HepG2 (cell line): ENCODE results near the gene MRPL38. TPM values are rescaled to one million over a fixed set of nuclear protein-coding genes. Genes with fewer than 3 reads are reported as not detected.
A peak's percentile ranks its signal among the peaks of the same experiment; 100 is the strongest.

ENCODE experiments used
- BHLHE40 ChIP-seq: IDR thresholded peaks from 2 replicates; pipeline ENCODE4 v1.6.1; 2011; ENCODE audit warnings: low read length, improper control_type of control experiment
- ELF1 ChIP-seq: sonication (generic); formaldehyde crosslinking; IDR thresholded peaks from 2 replicates; pipeline ENCODE4 v1.4.0; 2020; ENCODE audit warnings: missing genetic modification reagents
- FOXJ3 ChIP-seq: sonication (generic); formaldehyde crosslinking; IDR thresholded peaks from 2 replicates; pipeline ENCODE4 v1.4.0; 2020; ENCODE audit warnings: missing genetic modification reagents, mild to moderate bottlenecking, borderline replicate concordance
- IRF2 ChIP-seq: IDR thresholded peaks from 2 replicates; pipeline ENCODE4 v1.6.1; 2018; ENCODE audit warnings: missing genetic modification reagents, missing compliant biosample characterization
- KAT2B ChIP-seq: fragments of 150-350 bp; IDR thresholded peaks from 2 replicates; pipeline ENCODE4 v1.6.1; 2014; ENCODE audit warnings: low read depth, low read length, borderline replicate concordance
- MAFK ChIP-seq, 2 experiments: IDR thresholded peaks in 1 of 2; conservative IDR thresholded peaks in 1 of 2; 2 replicates each; pipeline ENCODE4 v1.6.1; 2011; ENCODE audit warnings: improper control_type of control experiment in 2 of 2, low read length in 2 of 2
- PATZ1 ChIP-seq: sonication (generic); formaldehyde crosslinking; IDR thresholded peaks from 2 replicates; pipeline ENCODE4 v1.4.0; 2020; ENCODE audit warnings: missing genetic modification reagents
- PLRG1 ChIP-seq: fragments of 450-650 bp; conservative IDR thresholded peaks from 2 replicates; pipeline ENCODE4 v1.6.1; 2016
- TBX2 ChIP-seq: sonication (generic); formaldehyde crosslinking; IDR thresholded peaks from 2 replicates; pipeline ENCODE4 v1.5.0; 2020; ENCODE audit warnings: missing genetic modification reagents, mild to moderate bottlenecking, borderline replicate concordance
- U2AF2 ChIP-seq: fragments of 200-400 bp; formaldehyde crosslinking; IDR thresholded peaks from 2 replicates; pipeline ENCODE4 v1.6.1; 2017; ENCODE audit warnings: low read depth, mild to moderate bottlenecking, low read length
- ZEB1 ChIP-seq: IDR thresholded peaks from 2 replicates; pipeline ENCODE4 v1.6.1; 2012; ENCODE audit warnings: mild to moderate bottlenecking, low read depth, inconsistent platforms; ENCODE audit not compliant: insufficient replicate concordance
- ZFAT ChIP-seq: sonication (generic); formaldehyde crosslinking; conservative IDR thresholded peaks from 2 replicates; pipeline ENCODE4 v1.8.1; 2023; ENCODE audit warnings: missing genetic modification reagents, inconsistent platforms
- ZFP62 ChIP-seq: sonication (generic); formaldehyde crosslinking; IDR thresholded peaks from 2 replicates; pipeline ENCODE4 v1.4.0; 2020; ENCODE audit warnings: missing genetic modification reagents
- ZFY ChIP-seq: sonication (generic); formaldehyde crosslinking; IDR thresholded peaks from 2 replicates; pipeline ENCODE4 v1.4.0; 2020; ENCODE audit warnings: missing genetic modification reagents
- ZMYM3 ChIP-seq: sonication (generic); formaldehyde crosslinking; IDR thresholded peaks from 2 replicates; pipeline ENCODE4 v1.5.1; 2020; ENCODE audit warnings: mild to moderate bottlenecking, missing genetic modification reagents
- ZMYM4 ChIP-seq: sonication (generic); formaldehyde crosslinking; IDR thresholded peaks from 2 replicates; pipeline ENCODE4 v1.8.1; 2023; ENCODE audit warnings: mild to moderate bottlenecking, missing genetic modification reagents
- ZNF274 ChIP-seq: sonication (generic); formaldehyde crosslinking; IDR thresholded peaks from 2 replicates; pipeline ENCODE4 v1.5.1; 2020; ENCODE audit warnings: mild to moderate bottlenecking, missing genetic modification reagents
- ZNF343 ChIP-seq: sonication (generic); formaldehyde crosslinking; IDR thresholded peaks from 2 replicates; pipeline ENCODE4 v1.4.0; 2020; ENCODE audit warnings: mild to moderate bottlenecking, missing genetic modification reagents
- ZNF350 ChIP-seq: sonication (generic); formaldehyde crosslinking; IDR thresholded peaks from 2 replicates; pipeline ENCODE4 v1.4.0; 2020; ENCODE audit warnings: mild to moderate bottlenecking, low read depth, missing genetic modification reagents, borderline replicate concordance
- ZXDC ChIP-seq: sonication (generic); formaldehyde crosslinking; IDR thresholded peaks from 2 replicates; pipeline ENCODE4 v1.5.0; 2020; ENCODE audit warnings: mild to moderate bottlenecking, missing genetic modification reagents
- polyA plus RNA-seq, 8 experiments: library from polyadenylated mRNA; depleted of rRNA in 3 of 8; stranded (reverse) in 7 of 8; unstranded in 1 of 8; fragments of >200 nt; fragmentation: Illumina TruSeq in 4 of 8; extraction: Trizol in 4 of 8; gene quantifications; 2 replicates each; pipeline versions ENCODE4 v1.2.1 to v1.2.3, GENCODE V29; 2011 to 2016; ENCODE audit warnings: low read depth in 4 of 8, missing spikeins in 1 of 8, mixed read lengths in 1 of 8; ENCODE audit not compliant: insufficient read depth in 1 of 8
- total RNA-seq, 5 experiments: library from RNA; depleted of rRNA; stranded (reverse); fragments of >200 nt; fragmentation: Illumina TruSeq; extraction: Trizol; gene quantifications; 2 replicates each; pipeline ENCODE4 v1.2.3, GENCODE V29; 2016; ENCODE audit warnings: low read depth in 1 of 5
- TF ChIP-seq, protein P1 (sequence below): sonication (generic); formaldehyde crosslinking; IDR thresholded peaks from 2 replicates; pipeline ENCODE4 v1.4.0; 2020; ENCODE audit warnings: missing genetic modification reagents
- TF ChIP-seq, protein P2 (sequence below): sonication (generic); formaldehyde crosslinking; IDR thresholded peaks from 2 replicates; pipeline ENCODE4 v1.4.0; 2020; ENCODE audit warnings: missing genetic modification reagents

MRPL38 gene
- total and polyA plus RNA-seq, 2 of the 13 experiments (the other 11 are each of a cell fraction or from before 2014, with no cell fraction given) = 83.7 to 125 TPM

DNA sequence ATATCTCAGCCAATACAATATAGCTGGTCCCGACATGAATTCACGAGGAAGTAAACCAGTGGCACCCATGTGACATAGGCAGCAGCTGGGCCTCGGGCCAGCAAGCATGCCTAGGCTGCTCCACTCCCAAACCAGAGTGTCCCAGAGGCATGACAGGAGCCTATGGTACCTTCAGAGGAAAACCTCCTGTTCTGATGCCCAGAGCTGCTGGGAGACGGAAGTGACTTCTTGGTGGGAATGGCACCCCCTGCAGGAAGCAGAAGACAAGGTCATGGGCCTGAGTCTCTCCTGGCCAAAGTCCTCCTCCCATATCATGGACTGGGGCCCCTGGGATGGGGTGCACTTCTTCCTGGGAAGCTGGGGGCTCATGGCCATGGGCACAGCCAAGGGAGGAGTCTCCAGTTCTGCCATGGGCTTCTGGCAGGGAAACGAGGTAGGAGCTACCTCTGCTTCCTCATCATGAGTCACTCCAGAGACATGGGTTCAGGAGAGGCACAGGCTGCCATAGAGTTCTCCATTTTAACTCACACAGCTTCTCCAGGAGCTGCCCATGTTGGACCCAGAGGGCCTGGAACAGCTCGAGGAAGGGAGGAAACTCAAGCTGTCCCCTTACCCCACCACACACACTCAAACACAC lies 22.7 kb upstream of the MRPL38 start (continued):
- TF ChIP-seq, protein P1, sequence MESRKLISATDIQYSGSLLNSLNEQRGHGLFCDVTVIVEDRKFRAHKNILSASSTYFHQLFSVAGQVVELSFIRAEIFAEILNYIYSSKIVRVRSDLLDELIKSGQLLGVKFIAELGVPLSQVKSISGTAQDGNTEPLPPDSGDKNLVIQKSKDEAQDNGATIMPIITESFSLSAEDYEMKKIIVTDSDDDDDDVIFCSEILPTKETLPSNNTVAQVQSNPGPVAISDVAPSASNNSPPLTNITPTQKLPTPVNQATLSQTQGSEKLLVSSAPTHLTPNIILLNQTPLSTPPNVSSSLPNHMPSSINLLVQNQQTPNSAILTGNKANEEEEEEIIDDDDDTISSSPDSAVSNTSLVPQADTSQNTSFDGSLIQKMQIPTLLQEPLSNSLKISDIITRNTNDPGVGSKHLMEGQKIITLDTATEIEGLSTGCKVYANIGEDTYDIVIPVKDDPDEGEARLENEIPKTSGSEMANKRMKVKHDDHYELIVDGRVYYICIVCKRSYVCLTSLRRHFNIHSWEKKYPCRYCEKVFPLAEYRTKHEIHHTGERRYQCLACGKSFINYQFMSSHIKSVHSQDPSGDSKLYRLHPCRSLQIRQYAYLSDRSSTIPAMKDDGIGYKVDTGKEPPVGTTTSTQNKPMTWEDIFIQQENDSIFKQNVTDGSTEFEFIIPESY (CRISPR knock-in tag) = 0 out of 2 replicates have a peak, but pooled peaks have one; percentile 15
- TF ChIP-seq ZMYM4 (CRISPR knock-in tag) (0 out of 2 replicates have a peak, but pooled peaks have one; percentile 38), ELF1 (CRISPR knock-in tag) (peak; percentile 34; the same call in 1 of the 2 replicates), U2AF2 (no peak), ZNF274 (CRISPR knock-in tag) (0 out of 2 replicates have a peak, but pooled peaks have one; percentile 18), MAFK (conservative IDR thresholded peaks at IDR 0.05 in 1 of 2, IDR thresholded peaks at IDR 0.05 in 1 of 2; ENCODE audit: low read length in 2 of 2) (no peak), ZMYM3 (peak; percentile 23; the same call in 1 of the 2 replicates), IRF2 (CRISPR knock-in tag) (0 out of 2 replicates have a peak, but pooled peaks have one; percentile 34), FOXJ3 (CRISPR knock-in tag) (no peak), ZXDC (CRISPR knock-in tag) (no peak), ZNF343 (CRISPR knock-in tag) (0 out of 2 replicates have a peak, but pooled peaks have one; percentile 42), ZFAT (CRISPR knock-in tag) (no peak), KAT2B (no peak), ZFP62 (CRISPR knock-in tag) (no peak), PLRG1 (no peak), TBX2 (CRISPR knock-in tag) (0 out of 2 replicates have a peak, but pooled peaks have one; percentile 22), ZNF350 (CRISPR knock-in tag) (0 out of 2 replicates have a peak, but pooled peaks have one; percentile 27), BHLHE40 (no peak), PATZ1 (peak; percentile 9; the same call in 1 of the 2 replicates), ZEB1 (no peak), ZFY (CRISPR knock-in tag) (peak; percentile 36; the same call in 1 of the 2 replicates)
- TF ChIP-seq, protein P2, sequence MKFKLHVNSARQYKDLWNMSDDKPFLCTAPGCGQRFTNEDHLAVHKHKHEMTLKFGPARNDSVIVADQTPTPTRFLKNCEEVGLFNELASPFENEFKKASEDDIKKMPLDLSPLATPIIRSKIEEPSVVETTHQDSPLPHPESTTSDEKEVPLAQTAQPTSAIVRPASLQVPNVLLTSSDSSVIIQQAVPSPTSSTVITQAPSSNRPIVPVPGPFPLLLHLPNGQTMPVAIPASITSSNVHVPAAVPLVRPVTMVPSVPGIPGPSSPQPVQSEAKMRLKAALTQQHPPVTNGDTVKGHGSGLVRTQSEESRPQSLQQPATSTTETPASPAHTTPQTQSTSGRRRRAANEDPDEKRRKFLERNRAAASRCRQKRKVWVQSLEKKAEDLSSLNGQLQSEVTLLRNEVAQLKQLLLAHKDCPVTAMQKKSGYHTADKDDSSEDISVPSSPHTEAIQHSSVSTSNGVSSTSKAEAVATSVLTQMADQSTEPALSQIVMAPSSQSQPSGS (CRISPR knock-in tag) = peak; percentile 61; the same call in 1 of the 2 replicates
